Activated CD4-positive, alpha-beta T cell treated with anti-CD3 and anti-CD28 coated beads for 1 hour (primary cell): ENCODE measurements around the gene KRT73.

Experiments
- DNase-seq: peaks from one replicate; pipeline ENCODE4 v3.0.0-alpha.2; 2020

The KRT73 gene

GRCh38 chr12:52618216-52618615, at the start of gene KRT73:
TSS of gene KRT73 (minus strand) at chr12:52618559. CDS start at chr12:52618524, 35 bp downstream.
- no peak for DNase-seq

- DNase-seq = no peak
These were observed 49.6 kb upstream of the KRT73 start for GRCh38 chr12:52667931-52668330.

- DNase-seq = no peak
These were observed 49.1 kb upstream of the KRT73 start for GRCh38 chr12:52667509-52667908.

- no peak for DNase-seq
These were observed 48.1 kb upstream of the KRT73 start for GRCh38 chr12:52666471-52666870.

- no peak for DNase-seq
These were observed 45.1 kb upstream of the KRT73 start for GRCh38 chr12:52663420-52663819.

GRCh38 chr12:52662918-52663229, 44.5 kb upstream of the KRT73 start:
- no peak for DNase-seq

- DNase-seq = no peak
These were observed 43.9 kb upstream of the KRT73 start for GRCh38 chr12:52662093-52662917.

- no peak for DNase-seq
These were observed 43.3 kb upstream of the KRT73 start for GRCh38 chr12:52661668-52662067.

GRCh38 chr12:52660934-52661499, 42.7 kb upstream of the KRT73 start:
- DNase-seq = no peak

GRCh38 chr12:52659951-52660350, 41.6 kb upstream of the KRT73 start:
- no peak for DNase-seq

GRCh38 chr12:52659395-52659794, 41.0 kb upstream of the KRT73 start:
- no peak for DNase-seq

- no peak for DNase-seq
These were observed 39.8 kb upstream of the KRT73 start for GRCh38 chr12:52658196-52658595.

- DNase-seq = no peak
These were observed 39.0 kb upstream of the KRT73 start for GRCh38 chr12:52657250-52657902.

GRCh38 chr12:52656616-52657015, 38.3 kb upstream of the KRT73 start:
- DNase-seq = no peak

- no peak for DNase-seq
These were observed 37.4 kb upstream of the KRT73 start for GRCh38 chr12:52655720-52656124.

GRCh38 chr12:52655251-52655650, 36.9 kb upstream of the KRT73 start:
- no peak for DNase-seq

GRCh38 chr12:52651726-52652261, 33.4 kb upstream of the KRT73 start, which contains the start of gene KRT2:
TSS of gene KRT2 (minus strand) at chr12:52652211. CDS start at chr12:52652142, 69 bp downstream.
- DNase-seq = no peak

- no peak for DNase-seq
These were observed 32.2 kb upstream of the KRT73 start for GRCh38 chr12:52650520-52651081.

- no peak for DNase-seq
These were observed 30.7 kb upstream of the KRT73 start for GRCh38 chr12:52649066-52649465.

- no peak for DNase-seq
These were observed 29.7 kb upstream of the KRT73 start for GRCh38 chr12:52648012-52648550.

- DNase-seq = no peak
These were observed 29.2 kb upstream of the KRT73 start for GRCh38 chr12:52647601-52648000.

- no peak for DNase-seq
These were observed 28.3 kb upstream of the KRT73 start for GRCh38 chr12:52646613-52647012.

- no peak for DNase-seq
These were observed 27.6 kb upstream of the KRT73 start for GRCh38 chr12:52645982-52646381.
